H9 (cell line): ENCODE results near the gene HDLBP. TPM values are rescaled to one million over a fixed set of nuclear protein-coding genes. Genes with fewer than 3 reads are reported as not detected.

ENCODE experiments used
- DNase-seq: peaks from one replicate; pipeline ENCODE4 v3.0.0-alpha.2; 2017
- H2AFZ ChIP-seq: one replicate; pipeline ENCODE4 v1.6.1; 2013; ENCODE audit warnings: mild to moderate bottlenecking, low read length, control low read depth, moderate library complexity
- H2AK5ac ChIP-seq: 2 replicates; pipeline ENCODE4 v1.6.1; 2013; ENCODE audit warnings: low read length, control low read depth, mixed read lengths; ENCODE audit not compliant: insufficient read length
- H2BK120ac ChIP-seq: one replicate; pipeline ENCODE4 v1.6.1; 2013; ENCODE audit warnings: low read depth, mild to moderate bottlenecking, low read length, control low read depth, inconsistent platforms; ENCODE audit not compliant: poor library complexity, severe bottlenecking
- H2BK12ac ChIP-seq: 2 replicates; pipeline ENCODE4 v1.6.1; 2013; ENCODE audit warnings: low read length, control low read depth, mixed read lengths, low read depth; ENCODE audit not compliant: insufficient read length
- H2BK15ac ChIP-seq: 2 replicates; pipeline ENCODE4 v1.6.1; 2013; ENCODE audit warnings: low read depth, low read length, control low read depth
- H2BK20ac ChIP-seq: one replicate; pipeline ENCODE4 v1.6.1; 2013; ENCODE audit warnings: low read depth, mild to moderate bottlenecking, low read length, control low read depth, inconsistent platforms; ENCODE audit not compliant: poor library complexity, severe bottlenecking
- H2BK5ac ChIP-seq: 2 replicates; pipeline ENCODE4 v1.6.1; 2013; ENCODE audit warnings: low read length, control low read depth, mixed read lengths; ENCODE audit not compliant: insufficient read length
- H3K14ac ChIP-seq: 2 replicates; pipeline ENCODE4 v1.6.1; 2013; ENCODE audit warnings: low read length, control low read depth; ENCODE audit not compliant: insufficient read depth
- H3K18ac ChIP-seq: 2 replicates; pipeline ENCODE4 v1.6.1; 2013; ENCODE audit warnings: low read depth, mild to moderate bottlenecking, mixed read lengths, low read length, control low read depth; ENCODE audit not compliant: insufficient read length
- H3K23ac ChIP-seq: 2 replicates; pipeline ENCODE4 v1.6.1; 2013; ENCODE audit warnings: low read length, control low read depth, mixed read lengths, low read depth; ENCODE audit not compliant: insufficient read length
- H3K23me2 ChIP-seq: 2 replicates; pipeline ENCODE4 v1.6.1; 2013; ENCODE audit warnings: low read depth, mild to moderate bottlenecking, mixed read lengths, low read length, control low read depth; ENCODE audit not compliant: insufficient read length, poor library complexity, severe bottlenecking
- H3K27ac ChIP-seq: 2 replicates; pipeline ENCODE4 v1.5.1; 2013; ENCODE audit warnings: low read length, control low read depth, mixed read lengths, low read depth; ENCODE audit not compliant: insufficient read length
- H3K27me3 ChIP-seq: 2 replicates; pipeline ENCODE4 v1.6.1; 2013; ENCODE audit warnings: low read length, control low read depth, inconsistent platforms; ENCODE audit not compliant: insufficient read depth
- H3K4ac ChIP-seq: 2 replicates; pipeline ENCODE4 v1.6.1; 2013; ENCODE audit warnings: low read depth, mild to moderate bottlenecking, control low read depth, inconsistent platforms, low read length, moderate library complexity
- H3K4me1 ChIP-seq: 2 replicates; pipeline ENCODE4 v1.6.1; 2013; ENCODE audit warnings: low read length, control low read depth, inconsistent platforms; ENCODE audit not compliant: insufficient read depth
- H3K4me2 ChIP-seq: 2 replicates; pipeline ENCODE4 v1.6.1; 2013; ENCODE audit warnings: low read length, control low read depth, mixed read lengths; ENCODE audit not compliant: insufficient read length, insufficient read depth
- H3K56ac ChIP-seq: 2 replicates; pipeline ENCODE4 v1.6.1; 2013; ENCODE audit warnings: low read depth, mild to moderate bottlenecking, mixed read lengths, low read length, control low read depth; ENCODE audit not compliant: insufficient read length
- H3K79me1 ChIP-seq: 2 replicates; pipeline ENCODE4 v1.6.1; 2013; ENCODE audit warnings: low read depth, mild to moderate bottlenecking, moderate library complexity, low read length, control low read depth, inconsistent platforms; ENCODE audit not compliant: insufficient read depth, poor library complexity, severe bottlenecking
- H3K79me2 ChIP-seq: 2 replicates; pipeline ENCODE4 v1.6.1; 2013; ENCODE audit warnings: low read length, control low read depth, inconsistent platforms; ENCODE audit not compliant: insufficient read depth
- H3K9ac ChIP-seq: 2 replicates; pipeline ENCODE4 v1.6.1; 2013; ENCODE audit warnings: low read length, control low read depth, mixed read lengths; ENCODE audit not compliant: insufficient read length; ENCODE audit errors: extremely low read depth
- H3K9me3 ChIP-seq: one replicate; pipeline ENCODE4 v1.6.1; 2013; ENCODE audit warnings: low read depth, low read length, inconsistent platforms; ENCODE audit not compliant: control insufficient read depth
- H3T11ph ChIP-seq: one replicate; pipeline ENCODE4 v1.6.1; 2013; ENCODE audit warnings: mild to moderate bottlenecking, low read length, control low read depth, inconsistent platforms
- H4K20me1 ChIP-seq: one replicate; pipeline ENCODE4 v1.6.1; 2013; ENCODE audit not compliant: control insufficient read depth, insufficient read length, insufficient read depth
- H4K5ac ChIP-seq: 2 replicates; pipeline ENCODE4 v1.6.1; 2013; ENCODE audit warnings: low read depth, mild to moderate bottlenecking, mixed read lengths, low read length, control low read depth; ENCODE audit not compliant: insufficient read length
- H4K8ac ChIP-seq: replicated peaks from 2 replicates; pipeline ENCODE4 v1.6.1; 2013; ENCODE audit warnings: low read length, control low read depth, mixed read lengths, low read depth; ENCODE audit not compliant: insufficient read length
- H4K91ac ChIP-seq: 2 replicates; pipeline ENCODE4 v1.6.1; 2013; ENCODE audit warnings: low read depth, mild to moderate bottlenecking, moderate library complexity, mixed read lengths, low read length, control low read depth; ENCODE audit not compliant: insufficient read length
- H3K27ac Mint-ChIP-seq, 3 experiments: 2 replicates in 2 of 3; 3 replicates in 1 of 3; pipeline ENCODE4 v1.8.0; 2020 to 2021; ENCODE audit warnings: mixed read lengths in 3 of 3, mild to moderate bottlenecking in 1 of 3, moderate library complexity in 1 of 3
- H3K27me3 Mint-ChIP-seq: 2 replicates; pipeline ENCODE4 v1.8.0; 2021; ENCODE audit warnings: low read depth, mild to moderate bottlenecking, moderate library complexity, mixed read lengths
- H3K36me3 Mint-ChIP-seq, 3 experiments: 2 replicates in 2 of 3; 3 replicates in 1 of 3; pipeline ENCODE4 v1.8.0; 2020 to 2021; ENCODE audit warnings: low read depth in 3 of 3, mixed read lengths in 3 of 3; ENCODE audit not compliant: insufficient read depth in 1 of 3
- H3K4me1 Mint-ChIP-seq, 2 experiments: 2 replicates each; pipeline ENCODE4 v1.8.0; 2020; ENCODE audit warnings: mixed read lengths in 2 of 2
- H3K4me3 Mint-ChIP-seq, 2 experiments: 2 replicates in 1 of 2; 3 replicates in 1 of 2; pipeline ENCODE4 v1.8.0; 2020 to 2021; ENCODE audit warnings: mild to moderate bottlenecking in 2 of 2, mixed read lengths in 2 of 2, moderate library complexity in 1 of 2
- H3K9me3 Mint-ChIP-seq, 2 experiments: 2 replicates in 1 of 2; 3 replicates in 1 of 2; pipeline ENCODE4 v1.8.0; 2020; ENCODE audit warnings: mild to moderate bottlenecking in 2 of 2, mixed read lengths in 2 of 2, moderate library complexity in 1 of 2
- WGBS: extraction: QIAGEN DNeasy Blood & Tissue Kit; methylation state at CpG from one replicate; pipeline ENCODE4 v1.1.7; 2013; ENCODE audit warnings: missing lambda C conversion rate, low lambda C conversion rate, mixed read lengths; ENCODE audit not compliant: insufficient read length; ENCODE audit errors: extremely low coverage; 5-methylcytosine and 5-hydroxymethylcytosine counted together
- total RNA-seq: library from RNA; stranded (reverse); gene quantifications from 2 replicates; pipeline ENCODE4 v1.2.1, GENCODE V29; 2021
- TF ChIP-seq, protein P1 (sequence below): fragments of 200-600 bp; sonication (generic); conservative IDR thresholded peaks from 3 replicates; pipeline ENCODE4 v1.8.0; 2021; ENCODE audit warnings: antibody characterized with exemption, mild to moderate bottlenecking

HDLBP gene
- total RNA-seq, 1 experiment from 2014 or later = 364 TPM

GRCh38 chr2:241355983-241356870 lies 40.8 kb upstream of the HDLBP start, which contains the start of gene FARP2:
Gene FARP2, plus strand, starts transcription at chr2:241356285. Its CDS starts 16,823 bp downstream, at chr2:241373108.
- Histone ChIP-seq H3K56ac (no peak within 1 kb of the TSS), H3K23ac (no peak within 1 kb of the TSS), H3K4me1 (peaks cover 2% of the 10 kb centered on the region; the same call in 1 of the 2 replicates), H3K4me2 (peak within 1 kb of the TSS; percentile 71), H3K27ac (peak within 1 kb of the TSS; percentile 4), H2AK5ac (no peak within 1 kb of the TSS), H3K4ac (no peak within 1 kb of the TSS), H2BK120ac (no peak within 1 kb of the TSS), H3K23me2 (peaks cover 4% of the 10 kb centered on the region), H2BK20ac (no peak within 1 kb of the TSS), H2BK15ac (no peak within 1 kb of the TSS), H3K14ac (no peak within 1 kb of the TSS), H2BK5ac (no peak within 1 kb of the TSS), H2BK12ac (no peak within 1 kb of the TSS), H3K9ac (peak within 1 kb of the TSS; percentile 28), H4K20me1 (no peaks in the 10 kb centered on the region), H3T11ph (no peak within 1 kb of the TSS), H3K18ac (peak within 1 kb of the TSS; percentile 16), H2AFZ (no peak within 1 kb of the TSS), H4K5ac (no peak within 1 kb of the TSS), H4K91ac (no peak within 1 kb of the TSS), H3K9me3 (no peaks in the 10 kb centered on the region), H3K27me3 (no peaks in the 10 kb centered on the region), H4K8ac (no peak within 1 kb of the TSS), H3K79me1 (peaks cover 5% of the 10 kb centered on the region), H3K79me2 (peaks cover 7% of the 10 kb centered on the region; the same call in 1 of the 2 replicates)
- peak within 1 kb of the TSS; percentile 76 to 82 for H3K4me3 Mint-ChIP-seq
- WGBS = no CpG with 5 or more reads among the region's 101 CpGs
- peak within 1 kb of the TSS; percentile 89 to 97 (median 91); a peak in 6 of 7 replicates for H3K27ac Mint-ChIP-seq
- peaks cover 4 to 33% (median 25%) of the 10 kb centered on the region in 3 experiments; a peak in 5 of 7 replicates for H3K36me3 Mint-ChIP-seq
- peak; percentile 98 for DNase-seq
- H3K4me1 Mint-ChIP-seq = peaks cover 43 to 49% of the 10 kb centered on the region in 2 experiments
- no peaks in the 10 kb centered on the region for H3K9me3 Mint-ChIP-seq
- TF ChIP-seq, protein P1, sequence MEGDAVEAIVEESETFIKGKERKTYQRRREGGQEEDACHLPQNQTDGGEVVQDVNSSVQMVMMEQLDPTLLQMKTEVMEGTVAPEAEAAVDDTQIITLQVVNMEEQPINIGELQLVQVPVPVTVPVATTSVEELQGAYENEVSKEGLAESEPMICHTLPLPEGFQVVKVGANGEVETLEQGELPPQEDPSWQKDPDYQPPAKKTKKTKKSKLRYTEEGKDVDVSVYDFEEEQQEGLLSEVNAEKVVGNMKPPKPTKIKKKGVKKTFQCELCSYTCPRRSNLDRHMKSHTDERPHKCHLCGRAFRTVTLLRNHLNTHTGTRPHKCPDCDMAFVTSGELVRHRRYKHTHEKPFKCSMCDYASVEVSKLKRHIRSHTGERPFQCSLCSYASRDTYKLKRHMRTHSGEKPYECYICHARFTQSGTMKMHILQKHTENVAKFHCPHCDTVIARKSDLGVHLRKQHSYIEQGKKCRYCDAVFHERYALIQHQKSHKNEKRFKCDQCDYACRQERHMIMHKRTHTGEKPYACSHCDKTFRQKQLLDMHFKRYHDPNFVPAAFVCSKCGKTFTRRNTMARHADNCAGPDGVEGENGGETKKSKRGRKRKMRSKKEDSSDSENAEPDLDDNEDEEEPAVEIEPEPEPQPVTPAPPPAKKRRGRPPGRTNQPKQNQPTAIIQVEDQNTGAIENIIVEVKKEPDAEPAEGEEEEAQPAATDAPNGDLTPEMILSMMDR = 0 out of 3 replicates have a peak, but pooled peaks have one; percentile 13
- H3K27me3 Mint-ChIP-seq = no peaks in the 10 kb centered on the region
